Body of pancreas (tissue), 4 donors: ENCODE measurements around the gene LYRM1. TPM values are rescaled to one million over a fixed set of nuclear protein-coding genes. Genes with fewer than 3 reads are reported as not detected.

Source experiments
- ATAC-seq: fragments of 150-250 bp; one replicate; pipeline ENCODE4 v1.9.1; 2016
- DNase-seq, 4 donors: peaks; one replicate each; pipeline ENCODE4 v3.0.0-alpha.2; 2019
- H3K27ac ChIP-seq, 4 donors: fragments of 200-600 bp; sonication (generic); 1 replicate in 3 of 4; 2 replicates in 1 of 4; pipeline versions ENCODE4 v1.5.1 to v1.6.1; 2016 to 2019; ENCODE audit warnings: mild to moderate bottlenecking in 1 of 4, mixed read lengths in 1 of 4, moderate library complexity in 1 of 4
- H3K27me3 ChIP-seq, 2 donors: fragments of 200-600 bp; sonication (generic); one replicate each; pipeline ENCODE4 v1.6.0; 2016; ENCODE audit warnings: mild to moderate bottlenecking in 1 of 2
- H3K36me3 ChIP-seq, 2 donors: fragments of 200-600 bp; sonication (generic); replicated peaks in 1 of 2; 2 replicates each; pipeline ENCODE4 v1.5.1; 2016; ENCODE audit warnings: low read depth in 2 of 2; ENCODE audit not compliant: insufficient read depth in 1 of 2
- H3K4me1 ChIP-seq: fragments of 200-600 bp; sonication (generic); one replicate; pipeline ENCODE4 v1.6.0; 2016
- H3K4me3 ChIP-seq, 2 donors: fragments of 200-600 bp; sonication (generic); 1 replicate in 1 of 2; 2 replicates in 1 of 2; pipeline ENCODE4 v1.5.1; 2016 to 2019
- H3K9me3 ChIP-seq, 3 donors: fragments of 200-600 bp; sonication (generic); 1 replicate in 2 of 3; 2 replicates in 1 of 3; pipeline ENCODE4 v1.5.1; 2016
- CTCF ChIP-seq, 7 experiments: fragments of 450-650 bp in 4 of 7; fragments of 200-600 bp in 3 of 7; sonication (generic) in 3 of 7; IDR thresholded peaks; one replicate each; pipeline ENCODE4 v1.5.1; 2016 to 2019; ENCODE audit warnings: antibody characterized with exemption in 7 of 7
- POLR2A ChIP-seq, 3 donors: fragments of 450-650 bp; IDR thresholded peaks; one replicate each; pipeline ENCODE4 v1.6.1; 2016; ENCODE audit warnings: antibody characterized with exemption in 3 of 3, mild to moderate bottlenecking in 2 of 3
- WGBS, 2 donors: methylation state at CpG; one replicate each; pipeline ENCODE4 v1.1.5; 2017; 5-methylcytosine and 5-hydroxymethylcytosine counted together
- intact Hi-C: fragments of 100-400 bp; cut with DNase I; formaldehyde crosslinking; loops from one replicate; pipeline ENCODE4 v1.15.1; 2023
- total RNA-seq, 2 donors: library from RNA; depleted of rRNA; stranded (reverse); fragments of >200 nt; gene quantifications; one replicate each; pipeline ENCODE4 v1.1.0, GENCODE V29; 2016

The LYRM1 gene
- total RNA-seq, 2 donors from 2014 or later = 13.5 to 18.9 TPM

DNA sequence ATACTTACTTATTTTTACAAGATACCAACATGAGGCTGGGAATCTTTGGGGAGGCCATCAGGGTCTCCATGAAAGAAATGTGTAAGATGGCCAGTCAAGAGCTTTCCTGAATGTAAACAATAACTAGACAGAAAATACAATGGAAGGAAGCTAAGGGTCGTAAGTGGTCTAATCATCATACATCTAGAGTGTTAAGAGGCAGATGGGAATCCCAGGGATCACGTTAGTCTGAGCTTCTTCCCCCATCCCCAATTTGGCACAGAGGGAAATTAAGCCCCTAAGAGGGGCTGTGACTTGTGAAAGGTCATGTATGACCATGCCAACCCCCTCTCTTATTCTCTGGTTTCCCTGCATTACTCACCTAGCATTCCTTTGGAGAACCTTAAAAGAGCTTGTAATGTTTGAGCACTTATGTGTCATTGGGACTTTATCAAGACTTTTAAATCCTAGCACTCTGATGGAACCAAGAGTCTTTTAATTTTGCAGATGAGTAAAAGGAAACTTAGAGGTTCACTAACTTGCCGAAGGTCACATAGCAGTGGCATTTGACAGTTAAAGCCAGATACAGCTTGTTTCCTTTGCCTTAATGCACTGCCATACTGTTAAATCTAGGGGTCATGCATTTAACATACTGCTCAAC, 46.5 kb upstream of the LYRM1 start:
- intact Hi-C loops = loop anchor here (10.0 kb wide), 1 partner anchor 51 kb away; the partner anchor contains the start of genes DCUN1D3 and LYRM1

GRCh38 chr16:20854963-20855362, 45.6 kb upstream of the LYRM1 start:
- no peak overlapping the region for H3K27ac ChIP-seq
- H3K36me3 ChIP-seq = peaks cover 0 to 2% of the 10 kb centered on the region in 2 donors
- no peaks in the 10 kb centered on the region for H3K9me3 ChIP-seq
- no peaks in the 10 kb centered on the region for H3K27me3 ChIP-seq
- no peak for DNase-seq
- no peak overlapping the region for H3K4me3 ChIP-seq
- H3K4me1 ChIP-seq = peaks cover 19% of the 10 kb centered on the region
- ATAC-seq = no peak
- WGBS, 2 donors = 92 to 94% methylated on average over 2 of the region's 2 CpGs
- intact Hi-C loops = loop anchor here (10.0 kb wide), 1 partner anchor 50 kb away; the partner anchor contains the start of genes DCUN1D3 and LYRM1
- no peak for TF ChIP-seq POLR2A (IDR thresholded peaks at IDR 0.05)
- TF ChIP-seq CTCF (IDR thresholded peaks at IDR 0.05) = no peak

More for the DNA sequence above, 46.5 kb upstream of the LYRM1 start:
- no peak for ATAC-seq
- Histone ChIP-seq H3K27ac (no peak overlapping the region), H3K9me3 (no peaks in the 10 kb centered on the region), H3K36me3 (peaks cover 0 to 1% of the 10 kb centered on the region in 2 donors), H3K4me3 (no peak overlapping the region), H3K27me3 (no peaks in the 10 kb centered on the region), H3K4me1 (peaks cover 20% of the 10 kb centered on the region)
- TF ChIP-seq CTCF (IDR thresholded peaks at IDR 0.05) (no peak), POLR2A (IDR thresholded peaks at IDR 0.05) (no peak)
- DNase-seq = no peak
- WGBS, 2 donors = 88 to 93% methylated on average over 3 of the region's 3 CpGs

- no peak for ATAC-seq
- 87 to 91% methylated on average over 2 of the region's 2 CpGs for WGBS, 2 donors
- Histone ChIP-seq H3K36me3 (peaks cover 0 to 2% of the 10 kb centered on the region in 2 donors), H3K27me3 (no peaks in the 10 kb centered on the region), H3K4me1 (no peaks in the 10 kb centered on the region), H3K9me3 (no peaks in the 10 kb centered on the region), H3K4me3 (no peak overlapping the region), H3K27ac (no peak overlapping the region)
- TF ChIP-seq CTCF (IDR thresholded peaks at IDR 0.05) (no peak), POLR2A (IDR thresholded peaks at IDR 0.05) (no peak)
- intact Hi-C loops = loop anchor here (10.0 kb wide), 1 partner anchor 48 kb away; the partner anchor contains the start of genes DCUN1D3 and LYRM1
- no peak for DNase-seq
Observed at GRCh38 chr16:20857281-20857680, 43.3 kb upstream of the LYRM1 start.

GRCh38 chr16:20859229-20859628, 41.3 kb upstream of the LYRM1 start:
- 80 to 81% methylated on average over 3 of the region's 3 CpGs for WGBS, 2 donors
- TF ChIP-seq POLR2A (IDR thresholded peaks at IDR 0.05) (no peak), CTCF (IDR thresholded peaks at IDR 0.05) (no peak)
- intact Hi-C loops = loop anchor here (10.0 kb wide), 1 partner anchor 46 kb away; the partner anchor contains the start of genes DCUN1D3 and LYRM1
- peaks cover 0 to 2% of the 10 kb centered on the region in 2 donors for H3K36me3 ChIP-seq
- H3K27ac ChIP-seq = no peak overlapping the region
- ATAC-seq = no peak
- no peaks in the 10 kb centered on the region for H3K27me3 ChIP-seq
- no peaks in the 10 kb centered on the region for H3K4me1 ChIP-seq
- no peak for DNase-seq
- H3K4me3 ChIP-seq = no peak overlapping the region
- H3K9me3 ChIP-seq = no peaks in the 10 kb centered on the region
